ENCODE results near the gene TRMT6. TPM values are rescaled to one million over a fixed set of nuclear protein-coding genes. Genes with fewer than 3 reads are reported as not detected.

TRMT6 gene, protein sequence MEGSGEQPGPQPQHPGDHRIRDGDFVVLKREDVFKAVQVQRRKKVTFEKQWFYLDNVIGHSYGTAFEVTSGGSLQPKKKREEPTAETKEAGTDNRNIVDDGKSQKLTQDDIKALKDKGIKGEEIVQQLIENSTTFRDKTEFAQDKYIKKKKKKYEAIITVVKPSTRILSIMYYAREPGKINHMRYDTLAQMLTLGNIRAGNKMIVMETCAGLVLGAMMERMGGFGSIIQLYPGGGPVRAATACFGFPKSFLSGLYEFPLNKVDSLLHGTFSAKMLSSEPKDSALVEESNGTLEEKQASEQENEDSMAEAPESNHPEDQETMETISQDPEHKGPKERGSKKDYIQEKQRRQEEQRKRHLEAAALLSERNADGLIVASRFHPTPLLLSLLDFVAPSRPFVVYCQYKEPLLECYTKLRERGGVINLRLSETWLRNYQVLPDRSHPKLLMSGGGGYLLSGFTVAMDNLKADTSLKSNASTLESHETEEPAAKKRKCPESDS
- total RNA-seq (2021; ENCODE audit: unreplicated experiment) (13.2 TPM), Bru-seq, nascent RNA (percentile 84 among the genes with signal in this experiment), BruChase-seq, experiment 1, labeled RNA remaining after a 6-hour chase (percentile 84 among the genes with signal in this experiment), BruChase-seq, experiment 2, labeled RNA remaining after a 2-hour chase (percentile 82 among the genes with signal in this experiment)
- 5.6 and 6.0 TPM in 2 replicates for polyA plus RNA-seq (2012)
- long read RNA-seq, transcript TRMT6-201 (11 exons, 2,327 nt), result major isoform, 16 of 25 reads
- long read RNA-seq, partial matches to known transcripts, result 6 of 25 reads
- long read RNA-seq, other reads (novel, unspliced or antisense), result 3 of 25 reads

- Histone ChIP-seq H3K79me2 (ENCODE audit: insufficient read depth, low read length) (peaks cover 68% of the 10 kb centered on the region), H3K36me3 (ENCODE audit: control insufficient read depth in 1 of 2, insufficient read depth in 2 of 2, low read length in 2 of 2) (peaks cover 39 to 50% of the 10 kb centered on the region in 2 experiments)
Measured at GRCh38 chr20:5950271-5951031, at the start of gene TRMT6, which contains the start of gene MCM8. Gene TRMT6 (minus strand): TSS chr20:5950533. CDS start chr20:5950405, 128 bp downstream. Gene MCM8 (plus strand): TSS chr20:5950652. CDS start chr20:5952016, 1,364 bp downstream.

More at GRCh38 chr20:5950271-5951031, at the start of gene TRMT6, which contains the start of gene MCM8:
- peak within 1 kb of the TSS; percentile 90 for H3K4me2 ChIP-seq (ENCODE audit: low read length)
- ChIA-PET POLR2A (interaction anchor here (1.0 kb wide), 1 partner anchor 56 kb away, joined by 3 read pairs; no protein-coding TSS in a partner anchor), RAD21 (ENCODE audit: low non-redundant PET in 1 of 2, low total read pairs in 2 of 2, uncharacterized antibody in 2 of 2, unreplicated experiment in 2 of 2) (no interaction called here), CTCF (interaction anchor here (0.7 kb wide), 1 partner anchor 419 kb away, joined by 3 read pairs; no protein-coding TSS in a partner anchor)
- intact Hi-C loops (cut with micrococcal nuclease), result no loop called here
- H3K9me3 ChIP-seq (ENCODE audit: control insufficient read depth in 1 of 2, insufficient read depth in 1 of 2, low read depth in 1 of 2, low read length in 2 of 2), result no peaks in the 10 kb centered on the region
- peak within 1 kb of the TSS; percentile 85 to 86 for H3K4me3 ChIP-seq (replicated peaks in 1 of 2; ENCODE audit: low read depth in 1 of 2, low read length in 2 of 2)
- peaks cover 5 to 23% of the 10 kb centered on the region in 2 experiments for H3K4me1 ChIP-seq (ENCODE audit: control insufficient read depth in 1 of 2, insufficient read depth in 2 of 2, low read length in 2 of 2)
- no TSS peak for BruUV-seq (replicated peaks)
- no peaks in the 10 kb centered on the region for H4K20me1 ChIP-seq (ENCODE audit: insufficient read depth)
- peak within 1 kb of the TSS; percentile 87 for H3K9ac ChIP-seq (ENCODE audit: low read length)
- TF ChIP-seq CBX3 (IDR thresholded peaks at IDR 0.05; ENCODE audit: low read depth) (peak; percentile 59), TCF7L2 (IDR thresholded peaks at IDR 0.05; ENCODE audit: borderline replicate concordance, extremely low read depth, insufficient read depth, insufficient read length) (peak; percentile 34), EGR1 (IDR thresholded peaks at IDR 0.05; ENCODE audit: low read depth) (peak; percentile 63), ZFX (IDR thresholded peaks at IDR 0.05) (peak; percentile 25; the same call in 1 of the 2 replicates), SRF (IDR thresholded peaks at IDR 0.05; ENCODE audit: low read depth) (peak; percentile 76), MAX (IDR thresholded peaks at IDR 0.05) (peak; percentile 99), SIN3A (IDR thresholded peaks at IDR 0.05; ENCODE audit: low read depth) (peak; percentile 98), POLR2AphosphoS5 (IDR thresholded peaks at IDR 0.05; ENCODE audit: low read depth, low read length) (peak; percentile 76), POLR2A (IDR thresholded peaks at IDR 0.05; ENCODE audit: borderline replicate concordance, extremely low read depth, insufficient read depth, insufficient read length) (peak; percentile 50), ELF1 (IDR thresholded peaks at IDR 0.05; ENCODE audit: borderline replicate concordance, low read depth) (peak; percentile 96), YY1 (IDR thresholded peaks at IDR 0.05; ENCODE audit: extremely low read depth, insufficient replicate concordance, low read depth, low read length) (no peak), SP1 (IDR thresholded peaks at IDR 0.05; ENCODE audit: low read depth) (peak; percentile 84)
- TF ChIP-seq, protein P1, sequence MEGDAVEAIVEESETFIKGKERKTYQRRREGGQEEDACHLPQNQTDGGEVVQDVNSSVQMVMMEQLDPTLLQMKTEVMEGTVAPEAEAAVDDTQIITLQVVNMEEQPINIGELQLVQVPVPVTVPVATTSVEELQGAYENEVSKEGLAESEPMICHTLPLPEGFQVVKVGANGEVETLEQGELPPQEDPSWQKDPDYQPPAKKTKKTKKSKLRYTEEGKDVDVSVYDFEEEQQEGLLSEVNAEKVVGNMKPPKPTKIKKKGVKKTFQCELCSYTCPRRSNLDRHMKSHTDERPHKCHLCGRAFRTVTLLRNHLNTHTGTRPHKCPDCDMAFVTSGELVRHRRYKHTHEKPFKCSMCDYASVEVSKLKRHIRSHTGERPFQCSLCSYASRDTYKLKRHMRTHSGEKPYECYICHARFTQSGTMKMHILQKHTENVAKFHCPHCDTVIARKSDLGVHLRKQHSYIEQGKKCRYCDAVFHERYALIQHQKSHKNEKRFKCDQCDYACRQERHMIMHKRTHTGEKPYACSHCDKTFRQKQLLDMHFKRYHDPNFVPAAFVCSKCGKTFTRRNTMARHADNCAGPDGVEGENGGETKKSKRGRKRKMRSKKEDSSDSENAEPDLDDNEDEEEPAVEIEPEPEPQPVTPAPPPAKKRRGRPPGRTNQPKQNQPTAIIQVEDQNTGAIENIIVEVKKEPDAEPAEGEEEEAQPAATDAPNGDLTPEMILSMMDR (IDR thresholded peaks at IDR 0.05 in 2 of 3, conservative IDR thresholded peaks at IDR 0.05 in 1 of 3; ENCODE audit: borderline replicate concordance in 1 of 3, insufficient read depth in 1 of 3, low read depth in 2 of 3, low read length in 2 of 3), result no peak
- TF ChIP-seq, protein P2, sequence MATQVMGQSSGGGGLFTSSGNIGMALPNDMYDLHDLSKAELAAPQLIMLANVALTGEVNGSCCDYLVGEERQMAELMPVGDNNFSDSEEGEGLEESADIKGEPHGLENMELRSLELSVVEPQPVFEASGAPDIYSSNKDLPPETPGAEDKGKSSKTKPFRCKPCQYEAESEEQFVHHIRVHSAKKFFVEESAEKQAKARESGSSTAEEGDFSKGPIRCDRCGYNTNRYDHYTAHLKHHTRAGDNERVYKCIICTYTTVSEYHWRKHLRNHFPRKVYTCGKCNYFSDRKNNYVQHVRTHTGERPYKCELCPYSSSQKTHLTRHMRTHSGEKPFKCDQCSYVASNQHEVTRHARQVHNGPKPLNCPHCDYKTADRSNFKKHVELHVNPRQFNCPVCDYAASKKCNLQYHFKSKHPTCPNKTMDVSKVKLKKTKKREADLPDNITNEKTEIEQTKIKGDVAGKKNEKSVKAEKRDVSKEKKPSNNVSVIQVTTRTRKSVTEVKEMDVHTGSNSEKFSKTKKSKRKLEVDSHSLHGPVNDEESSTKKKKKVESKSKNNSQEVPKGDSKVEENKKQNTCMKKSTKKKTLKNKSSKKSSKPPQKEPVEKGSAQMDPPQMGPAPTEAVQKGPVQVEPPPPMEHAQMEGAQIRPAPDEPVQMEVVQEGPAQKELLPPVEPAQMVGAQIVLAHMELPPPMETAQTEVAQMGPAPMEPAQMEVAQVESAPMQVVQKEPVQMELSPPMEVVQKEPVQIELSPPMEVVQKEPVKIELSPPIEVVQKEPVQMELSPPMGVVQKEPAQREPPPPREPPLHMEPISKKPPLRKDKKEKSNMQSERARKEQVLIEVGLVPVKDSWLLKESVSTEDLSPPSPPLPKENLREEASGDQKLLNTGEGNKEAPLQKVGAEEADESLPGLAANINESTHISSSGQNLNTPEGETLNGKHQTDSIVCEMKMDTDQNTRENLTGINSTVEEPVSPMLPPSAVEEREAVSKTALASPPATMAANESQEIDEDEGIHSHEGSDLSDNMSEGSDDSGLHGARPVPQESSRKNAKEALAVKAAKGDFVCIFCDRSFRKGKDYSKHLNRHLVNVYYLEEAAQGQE (IDR thresholded peaks at IDR 0.05; ENCODE audit: low read depth), result no peak
- DNase-seq (ENCODE audit: low read depth, low spot score) (peak; percentile 95), ATAC-seq (peak; percentile 95)
- H3K27ac ChIP-seq (ENCODE audit: low read depth, low read length), result peak within 1 kb of the TSS; percentile 67
- no peaks in the 10 kb centered on the region for H3K27me3 ChIP-seq (ENCODE audit: insufficient read depth, low read length)
- H3K9me2 ChIP-seq (ENCODE audit: insufficient read depth), result no peaks in the 10 kb centered on the region
- no peak within 1 kb of the TSS for H2AFZ ChIP-seq (ENCODE audit: low read depth, low read length, poor library complexity, severe bottlenecking)

Data from HCT116 (cell line).